RKO (cell line): Measurements from ENCODE around the gene ACACB.

ENCODE experiments used
- DNase-seq: peaks from one replicate; pipeline ENCODE4 v3.0.0-alpha.2; 2016; ENCODE audit warnings: low spot score

The ACACB gene

DNA sequence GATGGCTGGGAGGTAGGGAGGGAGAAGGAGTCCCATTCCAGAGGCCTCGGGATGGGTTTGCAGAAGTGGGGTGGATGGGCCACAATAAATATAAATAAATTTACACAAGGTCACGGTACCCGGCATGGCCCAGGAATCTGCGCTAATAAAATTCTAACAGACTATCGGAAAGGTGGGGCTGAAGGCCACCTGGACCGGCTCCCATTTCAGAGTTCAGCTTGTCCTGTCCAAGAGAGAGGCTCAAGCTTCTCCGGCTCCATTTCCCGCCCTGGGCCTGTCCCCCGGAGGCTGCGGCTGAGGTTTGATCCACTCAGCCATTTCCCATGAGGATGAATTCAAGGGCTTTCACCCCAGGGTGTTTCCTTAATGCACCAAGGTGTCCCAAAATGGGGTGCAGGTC is 162.5 kb downstream of the ACACB start:
- DNase-seq, result no peak

DNA sequence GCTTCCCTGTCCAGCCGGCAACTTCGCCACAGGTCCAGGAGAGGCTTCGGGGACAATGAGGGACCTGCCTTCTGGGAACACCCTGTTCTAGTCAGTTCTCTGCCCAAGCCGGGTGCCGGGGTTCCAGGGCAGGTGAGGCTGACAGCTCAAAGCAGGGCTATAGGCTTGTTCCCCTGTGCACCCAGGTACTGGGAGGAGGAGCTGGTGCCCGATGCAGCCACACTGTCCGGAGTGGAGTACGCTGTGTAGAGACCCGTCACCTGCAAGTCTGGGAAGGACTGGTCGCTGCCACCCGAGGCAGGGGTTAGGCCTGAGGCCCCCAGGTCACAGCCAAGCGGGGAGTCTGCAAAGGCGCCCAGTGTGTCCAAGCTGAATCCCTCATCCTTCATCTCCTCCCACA is 163.1 kb downstream of the ACACB start:
- no peak for DNase-seq

DNA sequence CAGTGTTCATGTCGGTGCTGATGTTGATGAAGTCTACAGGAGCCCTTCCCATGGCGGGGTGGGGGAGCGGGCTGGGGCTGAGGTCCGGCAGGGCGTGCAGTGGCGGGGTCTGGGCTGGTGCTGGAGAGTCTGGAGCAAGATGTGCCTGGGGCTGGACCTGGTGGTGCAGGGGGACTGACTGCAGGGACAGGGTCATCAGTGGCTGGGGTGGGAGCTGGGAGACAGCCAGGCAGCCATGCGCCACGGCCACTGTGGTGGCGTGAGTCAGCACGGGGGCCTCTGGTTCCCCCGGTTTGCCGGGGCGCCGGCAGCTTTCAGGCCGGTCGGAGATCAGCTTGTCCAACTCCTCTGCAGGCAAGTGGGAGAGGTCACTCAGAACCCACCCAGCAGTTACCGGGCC is 165.1 kb downstream of the ACACB start:
- DNase-seq, result no peak

DNA sequence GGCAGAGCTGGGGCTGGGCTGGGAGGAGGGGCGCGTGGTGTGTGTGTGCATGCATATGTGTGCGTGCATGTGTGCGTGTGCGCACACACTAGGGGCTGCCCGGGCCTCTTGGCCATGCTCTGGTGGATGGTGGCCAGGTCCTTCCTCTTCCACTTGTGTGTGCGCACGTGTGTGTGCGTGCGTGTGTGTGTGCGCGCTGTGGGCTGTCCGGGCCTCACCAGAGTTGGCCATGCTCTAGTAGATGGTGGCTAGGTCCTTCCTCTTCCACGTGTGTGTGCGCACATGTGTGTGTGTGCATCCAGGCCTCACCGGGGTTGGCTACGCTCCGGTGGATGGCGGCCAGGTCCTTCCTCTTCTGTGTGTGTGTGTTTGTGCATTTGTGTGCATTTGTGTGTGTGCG is 168.0 kb downstream of the ACACB start:
- no peak for DNase-seq

DNA sequence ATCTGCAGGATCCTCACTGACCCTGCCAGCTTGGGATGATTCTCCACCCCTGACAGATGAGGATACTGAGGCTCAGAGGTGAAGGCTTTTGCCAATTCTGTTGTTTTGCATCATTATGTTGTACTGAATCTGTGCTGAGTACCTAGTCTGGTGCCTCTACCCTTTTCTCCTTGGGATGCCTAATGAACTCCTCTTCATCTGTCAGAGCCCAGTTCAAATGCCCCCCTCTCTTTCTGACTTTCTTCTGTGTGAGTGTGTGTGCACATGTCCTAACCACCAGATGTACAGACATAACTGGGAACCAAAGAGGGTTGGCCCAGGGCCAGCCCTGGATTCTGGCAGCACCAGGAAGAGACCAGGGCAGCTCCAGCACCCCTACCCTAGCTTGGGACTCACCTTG is 169.9 kb downstream of the ACACB start:
- DNase-seq, result no peak

DNA sequence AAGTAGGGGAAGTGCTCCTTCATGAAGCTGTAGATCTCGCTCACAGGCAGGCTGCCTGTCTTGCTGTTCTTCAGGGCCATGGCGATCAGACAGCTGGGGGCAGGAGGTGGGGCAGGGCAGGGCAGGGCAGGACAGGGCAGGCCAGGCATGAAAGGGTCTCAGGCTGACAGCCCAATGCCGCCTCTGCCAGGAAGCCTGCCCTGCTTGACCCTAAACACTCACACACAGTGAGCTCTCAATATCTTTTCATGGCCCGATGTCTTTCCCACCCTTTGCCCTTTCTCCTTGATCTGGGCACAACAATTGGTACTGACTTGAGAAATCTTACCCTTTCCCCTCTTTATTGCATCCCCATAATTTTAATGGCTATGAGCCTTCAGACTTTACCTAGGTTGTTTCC is 170.3 kb downstream of the ACACB start:
- DNase-seq, result no peak

DNA sequence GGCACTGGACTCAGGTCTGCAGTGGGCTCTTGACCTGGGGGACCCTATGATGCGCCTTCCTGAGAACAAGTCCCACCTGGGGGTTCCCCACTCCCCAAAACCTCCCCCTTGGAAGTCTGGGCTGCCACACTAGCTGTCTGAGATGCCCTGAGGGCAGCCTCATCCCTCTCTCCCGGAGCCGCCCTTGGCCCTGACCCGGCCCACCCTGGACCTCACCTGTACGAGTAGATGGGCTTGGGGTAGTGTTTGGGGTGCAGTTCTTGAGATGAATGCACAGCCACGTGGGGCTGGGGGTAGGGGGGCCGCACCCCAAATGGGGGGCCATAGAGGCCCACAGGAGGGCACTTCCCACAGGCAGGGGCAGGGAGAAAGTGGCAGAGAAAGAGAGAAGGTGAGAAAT is 170.8 kb downstream of the ACACB start:
- no peak for DNase-seq

DNA sequence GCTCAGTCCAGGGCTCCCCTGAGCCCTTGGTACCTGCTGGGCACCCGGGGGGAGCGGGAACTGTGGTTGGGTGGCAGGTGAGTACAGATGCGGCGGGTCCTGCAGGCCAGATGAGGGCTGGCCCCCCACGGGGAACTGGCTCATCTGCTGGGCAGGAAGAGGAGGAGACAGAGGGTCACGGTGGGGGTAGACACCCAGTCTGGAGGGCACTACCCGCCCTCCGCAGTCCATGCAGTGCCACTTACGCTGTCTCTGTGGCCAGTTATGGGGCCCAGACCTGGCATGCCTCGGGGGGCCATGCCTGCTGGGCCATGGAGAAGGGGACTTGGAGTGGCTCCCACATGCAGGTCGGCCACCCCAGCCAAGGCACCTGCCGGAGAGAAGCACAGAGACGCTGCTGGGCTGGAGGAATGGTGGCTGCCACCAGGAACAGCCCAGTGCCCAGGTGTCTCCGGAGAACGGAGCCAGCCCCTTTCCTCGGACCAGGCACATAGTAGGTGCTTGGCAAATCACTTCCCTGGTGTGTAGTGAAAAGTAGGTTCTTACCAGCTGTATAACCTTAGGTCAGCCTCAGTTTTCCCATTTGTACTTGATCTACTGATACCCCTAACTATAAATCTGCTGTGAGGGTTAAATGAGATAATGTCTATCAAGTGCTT is 171.6 kb downstream of the ACACB start:
- no peak for DNase-seq

DNA sequence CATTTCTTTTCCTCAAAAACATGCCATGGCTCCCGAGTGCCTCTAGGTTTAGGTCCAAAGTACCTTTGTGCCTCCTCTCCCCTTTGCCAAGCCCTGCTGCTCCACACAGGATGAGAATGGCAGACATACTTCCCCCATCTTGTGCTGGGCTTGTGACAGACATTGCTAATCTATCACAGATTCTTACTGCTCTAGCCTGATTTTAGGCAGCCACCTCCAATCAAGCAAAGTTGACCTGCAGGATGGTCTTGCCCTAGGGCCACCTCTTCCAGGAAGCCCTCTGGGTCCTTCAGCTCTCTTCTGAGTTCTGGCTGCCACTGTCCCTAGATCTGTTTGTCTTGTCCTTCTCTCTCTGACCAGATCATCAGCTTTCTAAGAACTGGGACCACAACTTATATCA is 172.2 kb downstream of the ACACB start:
- no peak for DNase-seq

DNA sequence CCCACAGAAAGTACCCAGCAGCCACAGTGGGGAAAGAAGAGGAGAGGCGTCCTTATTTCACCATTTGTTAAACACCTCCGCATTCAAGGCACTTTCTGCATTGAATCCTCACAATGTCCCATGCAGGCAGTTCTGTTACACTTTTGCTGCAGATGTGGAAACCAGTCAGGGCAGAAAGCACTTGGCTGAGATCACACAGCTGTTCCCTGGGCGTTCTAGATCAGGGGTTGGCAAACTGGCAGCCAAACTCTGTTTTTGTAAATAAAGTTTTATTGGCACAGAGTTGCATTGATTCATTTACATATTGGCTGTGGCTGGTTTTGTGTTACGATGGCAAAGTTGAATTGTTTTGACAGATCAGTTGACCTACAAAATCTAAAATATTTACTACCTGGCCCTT is 172.6 kb downstream of the ACACB start:
- DNase-seq, result no peak

DNA sequence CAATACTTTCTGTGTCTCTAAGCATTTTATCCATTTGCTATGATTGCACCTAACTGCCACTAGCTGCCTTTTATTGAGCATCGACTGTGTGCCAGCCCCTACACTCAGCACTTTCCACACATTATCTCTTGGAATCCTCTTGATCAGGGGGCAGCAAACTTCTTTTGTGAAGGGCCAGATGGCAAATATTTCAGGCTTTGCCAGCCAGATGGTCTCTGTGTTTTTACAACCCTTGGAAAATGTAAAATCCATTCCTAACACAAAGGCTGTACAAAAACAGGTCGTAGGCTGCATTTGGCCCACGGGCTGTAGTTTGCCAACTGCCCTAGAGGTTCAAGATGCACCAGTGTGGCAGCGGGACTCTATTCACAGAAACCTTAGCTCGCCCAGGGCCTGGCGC is 173.2 kb downstream of the ACACB start:
- DNase-seq, result no peak

DNA sequence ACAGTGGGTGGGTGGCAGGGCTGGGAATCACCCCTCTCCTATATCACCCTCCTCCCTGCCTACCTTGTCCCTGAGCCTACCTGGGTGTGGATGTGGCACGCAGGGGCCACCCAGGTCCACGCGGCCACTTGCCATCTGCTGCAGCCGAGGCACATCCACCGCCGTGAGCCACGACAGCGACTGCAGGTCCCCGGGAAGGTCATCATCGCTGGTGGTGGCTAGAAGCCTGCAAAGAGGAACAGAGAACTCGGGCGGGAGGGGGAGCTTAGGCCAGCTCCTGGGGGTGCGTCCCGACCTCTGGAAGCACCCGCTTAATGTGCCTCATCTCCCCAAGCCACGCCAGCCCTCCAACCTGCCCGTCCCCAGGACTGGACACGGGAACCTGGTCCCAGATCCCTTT is 173.7 kb downstream of the ACACB start:
- no peak for DNase-seq

DNA sequence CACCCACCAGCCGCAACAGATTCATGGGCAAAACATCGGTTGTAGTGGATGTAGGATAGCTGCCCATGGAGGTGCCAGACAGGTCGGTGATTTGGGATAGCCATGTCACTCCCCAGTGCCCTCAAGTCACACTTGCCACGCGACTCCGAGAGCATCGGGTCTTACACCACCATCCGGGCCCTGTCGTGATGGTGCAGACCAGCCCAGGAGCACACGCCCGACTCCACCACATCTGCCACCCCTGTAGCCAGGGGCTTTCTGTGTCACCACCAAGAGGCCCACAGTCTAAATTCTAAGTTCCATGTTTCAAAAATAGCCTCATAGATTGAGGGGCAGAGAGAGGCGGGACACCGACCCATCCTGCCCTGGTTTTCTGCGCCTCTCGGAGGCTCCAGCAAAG is 174.7 kb downstream of the ACACB start:
- DNase-seq, result no peak

DNA sequence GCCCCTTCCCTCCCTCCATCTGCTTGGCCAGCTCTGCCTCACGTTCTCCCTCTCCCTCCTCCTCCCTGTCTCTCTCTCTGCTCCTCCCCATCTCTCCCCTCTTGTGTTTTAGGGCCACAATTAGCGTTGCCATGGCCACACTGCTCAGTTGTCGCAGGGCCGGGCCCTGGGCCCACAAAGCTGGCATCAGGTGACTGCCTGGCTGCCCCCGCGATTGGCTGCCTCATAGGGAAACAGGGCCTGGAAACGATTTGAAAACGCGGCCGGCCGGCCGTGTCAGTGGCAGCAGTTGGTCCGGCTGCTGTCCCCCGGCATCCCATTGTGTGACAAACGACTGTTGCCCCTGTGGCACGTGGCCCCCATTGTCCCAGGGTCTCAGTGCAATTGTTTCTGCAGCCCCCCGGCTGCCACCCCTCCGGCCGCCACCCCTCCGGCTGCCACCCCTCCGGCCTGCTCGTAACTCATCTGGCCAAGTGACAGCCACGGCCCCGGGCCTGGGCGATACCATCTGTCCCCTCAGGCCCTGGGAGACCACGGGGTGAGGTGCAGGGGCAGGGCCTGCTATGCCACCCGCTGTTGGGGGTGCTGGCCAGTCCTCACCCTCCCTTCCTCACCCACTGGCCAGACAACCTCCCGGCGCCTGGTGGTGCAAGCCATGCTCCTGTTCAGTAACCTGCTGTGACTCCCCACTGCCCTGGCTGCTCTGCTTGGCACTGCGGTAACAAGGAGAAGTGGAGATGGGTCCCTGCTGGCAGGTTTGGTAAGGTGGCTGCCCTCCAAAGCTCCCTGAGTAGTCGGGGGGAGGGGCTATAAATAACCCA is 175.3 kb downstream of the ACACB start:
- no peak for DNase-seq

DNA sequence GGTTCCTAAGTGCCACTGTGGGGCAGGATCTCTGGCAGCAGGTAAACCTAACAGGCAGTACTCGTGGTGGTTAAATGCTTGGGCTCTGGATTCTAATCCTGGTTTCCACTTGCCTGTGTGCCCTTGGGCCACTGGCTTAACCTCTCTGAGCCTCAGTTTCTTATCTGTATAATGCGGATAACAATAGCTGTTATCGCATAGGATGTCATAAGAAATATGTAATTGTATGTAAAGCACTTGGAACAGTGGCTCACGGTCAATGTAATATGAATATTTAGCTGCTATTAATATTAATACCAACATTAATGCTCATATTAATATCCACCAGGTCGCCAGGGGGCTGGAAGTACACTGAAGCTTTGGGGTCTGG is 175.9 kb downstream of the ACACB start:
- DNase-seq, result no peak

DNA sequence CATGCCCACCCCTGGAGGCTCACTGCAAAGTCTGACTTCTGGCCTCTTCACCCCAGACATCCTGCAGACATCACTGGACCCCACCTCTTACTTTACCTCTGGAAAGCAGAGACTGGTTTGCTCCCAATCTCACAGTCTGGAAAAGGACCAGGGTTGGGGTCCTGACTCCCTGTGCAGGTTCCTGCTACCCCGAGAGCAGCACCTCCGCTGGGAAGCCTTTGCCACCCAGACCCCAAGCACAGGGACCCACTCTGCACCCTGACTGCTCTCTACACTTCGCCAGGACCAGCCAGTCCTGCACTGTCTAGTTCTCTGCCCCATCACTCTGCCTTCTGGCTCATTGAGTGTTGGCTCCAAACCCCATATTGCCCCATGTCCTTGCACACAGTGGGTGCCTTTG is 176.7 kb downstream of the ACACB start:
- DNase-seq, result no peak

DNA sequence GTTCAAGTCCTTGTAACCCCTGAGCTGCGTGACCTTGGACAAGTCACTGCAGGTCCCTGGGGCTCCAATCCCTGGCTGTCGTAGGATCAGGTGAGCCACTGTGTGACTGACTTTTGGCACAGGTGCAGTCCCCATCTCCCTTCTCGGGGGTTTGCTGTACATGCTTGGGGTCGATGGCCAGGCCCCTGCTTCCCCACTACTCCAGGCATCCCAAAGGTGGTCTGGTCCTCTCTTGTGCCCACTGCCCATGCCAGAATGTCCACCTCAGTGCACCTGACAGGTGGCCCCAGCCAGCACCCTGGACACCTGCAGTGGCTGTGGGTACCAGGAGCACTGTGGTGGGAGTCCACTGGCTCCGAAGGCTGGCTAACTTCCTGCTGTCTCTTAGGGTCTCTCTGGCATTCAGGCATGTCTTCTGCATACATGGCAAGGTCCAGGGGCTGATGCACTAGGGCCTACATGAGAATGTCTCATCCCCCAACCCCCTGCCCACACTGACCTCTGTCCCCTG is 178.0 kb downstream of the ACACB start:
- DNase-seq, result no peak

DNA sequence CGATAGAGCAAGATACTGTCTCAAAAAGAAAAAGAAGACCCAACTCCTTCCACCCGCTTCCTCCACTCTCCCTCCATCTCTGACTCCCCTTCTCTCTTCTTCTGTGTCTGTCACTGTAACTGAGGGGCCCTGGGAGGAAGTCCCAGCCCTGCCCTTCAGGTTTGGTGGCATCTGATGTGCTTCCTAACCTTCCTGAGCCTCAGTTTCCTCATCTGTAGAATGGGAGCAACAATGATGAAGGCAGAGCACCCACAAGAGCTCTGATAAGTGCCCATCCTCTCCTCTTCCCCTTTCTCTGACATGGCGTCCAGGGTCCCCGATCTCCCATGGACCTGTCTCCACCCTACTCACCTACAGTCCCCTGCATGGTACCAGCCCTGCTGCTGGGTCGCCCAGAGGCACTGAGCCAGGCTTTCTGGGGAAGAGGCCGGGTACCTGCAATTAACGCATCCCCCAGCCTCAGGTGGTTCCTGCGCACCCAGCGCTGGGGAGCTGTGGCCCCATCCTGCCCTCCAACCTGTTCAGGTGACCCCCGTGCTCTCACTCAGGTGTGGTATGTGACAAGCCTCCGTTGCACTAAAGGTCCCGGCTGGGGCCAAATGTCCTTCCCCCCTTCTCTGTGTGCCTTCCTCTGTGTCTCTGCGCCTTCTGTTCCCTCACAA is 179.5 kb downstream of the ACACB start:
- no peak for DNase-seq

DNA sequence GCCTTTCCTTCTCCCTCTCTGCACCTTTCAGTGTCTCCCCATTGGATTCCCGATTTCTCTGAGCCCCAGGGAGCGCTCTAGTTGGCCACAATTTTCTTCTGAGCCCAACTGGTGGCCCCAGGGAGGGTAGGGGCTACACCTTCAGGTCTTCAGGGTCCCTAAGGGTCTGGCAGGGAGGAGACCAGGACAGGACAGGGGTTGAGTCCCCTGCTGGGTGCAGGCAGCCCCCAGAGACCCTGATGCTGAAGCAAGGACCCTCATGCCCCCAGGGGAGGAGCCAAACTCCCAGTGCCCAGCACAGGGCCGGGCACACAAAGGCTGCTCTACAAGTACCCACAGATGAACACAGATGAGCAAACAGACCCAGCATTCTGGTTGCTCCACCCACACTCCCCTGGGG is 180.0 kb downstream of the ACACB start:
- no peak for DNase-seq

DNA sequence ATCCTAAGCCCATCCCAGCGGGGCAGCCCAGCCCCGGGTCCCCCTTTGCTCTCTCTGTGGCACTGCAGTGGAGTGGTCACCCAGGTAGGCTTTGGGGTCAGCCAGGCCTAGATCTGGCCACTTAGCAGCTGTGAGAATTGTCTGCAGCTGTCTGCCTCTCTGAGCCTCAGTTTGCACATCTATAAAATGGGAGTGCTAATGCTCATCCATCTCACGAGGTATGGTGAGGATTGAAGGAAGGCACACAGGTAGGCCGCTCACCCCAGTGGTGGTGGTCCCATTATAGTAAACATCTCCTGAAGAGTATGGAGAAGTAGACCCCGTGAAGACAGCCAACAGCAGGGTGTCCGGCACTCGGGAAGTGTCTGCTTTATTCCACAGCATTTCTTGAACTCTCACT is 183.5 kb downstream of the ACACB start:
- DNase-seq, result no peak

DNA sequence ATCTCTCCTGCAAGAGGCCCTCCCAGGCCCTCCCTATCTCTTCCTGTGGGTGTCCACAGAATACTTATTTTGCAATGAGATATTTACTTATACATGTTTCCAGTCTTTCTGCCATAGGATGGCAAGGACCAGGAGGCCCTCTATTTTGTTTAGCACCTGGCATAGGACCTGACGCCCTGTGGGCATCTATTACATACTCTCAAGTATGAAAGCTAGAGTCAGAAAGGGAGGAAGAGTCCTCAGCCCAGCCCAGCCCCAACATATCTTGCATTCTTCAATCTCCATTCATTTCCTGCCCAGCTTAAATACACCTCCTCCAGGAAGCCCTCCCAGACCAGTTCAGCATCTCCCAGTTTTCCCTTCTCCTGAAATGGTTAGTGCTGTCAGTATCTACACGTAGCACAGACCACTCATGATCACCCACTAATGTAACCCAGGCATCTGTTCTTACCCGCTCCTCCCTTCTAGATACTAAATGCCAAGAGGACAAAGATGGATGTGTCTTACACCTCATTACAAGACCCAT is 185.3 kb downstream of the ACACB start:
- no peak for DNase-seq

DNA sequence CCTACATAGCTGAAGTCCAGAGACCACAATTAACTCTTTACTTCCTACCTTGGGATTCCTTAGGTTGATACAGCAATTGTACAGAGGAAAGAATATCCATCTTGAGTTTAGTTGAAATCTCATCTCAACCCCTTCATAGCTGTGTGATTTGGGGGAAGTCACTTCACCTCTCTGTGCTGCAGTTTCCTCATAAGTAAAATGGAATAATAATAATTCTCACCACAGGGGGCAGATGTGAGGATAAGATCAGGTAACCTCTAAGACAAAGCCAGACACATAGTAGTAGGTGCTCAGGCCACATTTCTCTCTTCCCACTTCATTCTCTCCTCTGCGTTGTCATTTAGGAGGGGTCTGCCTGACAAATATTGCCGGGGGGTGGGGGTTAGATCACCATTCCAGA is 186.0 kb downstream of the ACACB start:
- DNase-seq, result no peak

DNA sequence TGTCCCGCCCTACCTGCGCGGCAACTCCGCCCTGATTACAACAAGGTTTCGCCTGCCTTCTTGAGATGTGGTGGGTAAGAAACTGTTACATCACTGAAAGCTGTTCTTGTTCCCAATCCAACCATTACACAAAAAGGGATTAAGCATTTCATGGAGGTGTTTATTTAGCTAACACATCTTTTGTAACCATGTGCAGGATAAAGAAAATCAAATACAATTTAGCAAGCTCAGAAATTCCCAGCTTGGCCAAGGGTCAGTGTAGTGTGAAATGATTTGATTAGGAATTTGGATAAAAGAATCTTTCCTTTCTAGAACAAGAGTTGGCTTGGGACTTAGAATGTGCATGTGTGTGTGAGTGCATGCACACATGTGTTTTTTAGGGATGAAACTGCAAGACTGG is 186.4 kb downstream of the ACACB start:
- no peak for DNase-seq
